GM21528 (cell line): Measurements from ENCODE around the gene LANCL3.
"Not testable (repeated sequence)": the region's sequence is repeated elsewhere in the genome, so short reads cannot be mapped to it uniquely, and the experiment has no call there.

Experiments
- ATAC-seq: cut with Tn5 transposase; IDR thresholded peaks from one replicate; pipeline ENCODE4 v1.9.1; 2021; ENCODE audit warnings: mild to moderate bottlenecking, moderate library complexity; ENCODE audit not compliant: unreplicated experiment, low FRiP score

The LANCL3 gene

GRCh38 chrX:37571426-37572107 is at the start of gene LANCL3:
Gene LANCL3 (plus strand): TSS chrX:37571661. CDS start chrX:37571871, 210 bp downstream.
- not testable (repeated sequence) for ATAC-seq

DNA sequence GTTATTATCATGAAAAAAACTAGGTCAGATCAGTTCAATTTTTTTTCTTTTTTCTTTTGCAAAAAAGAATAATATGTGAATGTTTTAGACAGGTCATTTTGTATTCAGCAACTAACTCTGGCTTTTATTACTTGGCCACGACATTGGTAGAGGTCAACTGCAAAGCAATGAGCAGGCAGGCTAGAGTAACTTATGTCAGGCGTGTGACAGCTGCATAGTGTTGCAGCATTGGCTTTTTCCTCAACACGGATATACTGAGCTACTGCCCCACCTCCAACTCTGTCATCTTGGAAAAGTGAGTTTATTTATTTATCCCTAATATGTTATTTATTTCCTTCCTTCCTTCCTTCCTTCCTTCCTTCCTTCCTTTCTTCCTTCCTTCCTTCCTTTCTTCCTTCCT is 47.8 kb upstream of the LANCL3 start:
- not testable (repeated sequence) for ATAC-seq

- ATAC-seq: no peak
These were observed 29.5 kb upstream of the LANCL3 start for GRCh38 chrX:37541991-37542390.

- no peak for ATAC-seq
These were observed 28.7 kb upstream of the LANCL3 start for GRCh38 chrX:37542791-37543190.

GRCh38 chrX:37543324-37543723 is 28.1 kb upstream of the LANCL3 start:
- no peak for ATAC-seq

DNA sequence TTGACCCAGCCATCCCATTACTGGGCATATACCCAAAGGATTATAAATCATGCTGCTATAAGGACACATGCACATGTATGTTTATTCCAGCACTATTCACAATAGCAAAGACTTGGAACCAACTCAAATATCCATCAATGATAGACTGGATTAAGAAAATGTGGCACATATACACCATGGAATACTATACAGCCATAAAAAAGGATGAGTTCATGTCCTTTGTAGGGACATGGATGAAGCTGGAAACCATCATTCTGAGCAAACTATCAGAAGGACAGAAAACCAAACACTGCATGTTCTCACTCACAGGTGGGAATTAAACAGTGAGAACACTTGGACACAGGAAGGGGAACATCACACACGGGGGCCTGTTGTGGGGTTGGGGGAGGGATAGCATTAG is 26.9 kb upstream of the LANCL3 start:
- ATAC-seq: not testable (repeated sequence)

- no peak for ATAC-seq
These were observed 26.4 kb upstream of the LANCL3 start for GRCh38 chrX:37545066-37545465.

- ATAC-seq: not testable (repeated sequence)
These were observed 21.8 kb upstream of the LANCL3 start for GRCh38 chrX:37549619-37550018.

GRCh38 chrX:37553476-37553875 is 18.0 kb upstream of the LANCL3 start:
- ATAC-seq: no peak

- ATAC-seq: not testable (repeated sequence)
These were observed 6.2 kb upstream of the LANCL3 start for GRCh38 chrX:37565254-37565653.

DNA sequence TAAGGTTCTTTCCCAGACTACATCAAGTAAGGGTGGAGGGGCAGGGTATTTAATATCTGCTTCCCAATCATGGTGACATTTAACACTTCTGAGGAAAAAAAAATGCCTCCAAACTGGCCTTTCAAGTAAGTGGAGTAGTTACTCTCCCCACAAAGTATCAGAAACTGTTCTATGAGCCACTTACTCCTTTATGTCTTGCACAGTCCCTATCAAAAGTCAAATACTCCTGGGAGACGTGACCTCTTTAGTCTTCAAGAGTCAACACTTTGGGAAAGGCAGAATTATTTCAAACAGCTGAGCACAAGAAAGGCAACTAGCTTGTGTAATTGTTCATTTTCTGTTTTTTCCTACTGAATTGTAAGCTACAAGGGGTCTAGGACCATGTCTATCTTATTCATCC is 1.1 kb upstream of the LANCL3 start:
- ATAC-seq: not testable (repeated sequence)

- not testable (repeated sequence) for ATAC-seq
These were observed 687 bp downstream of the LANCL3 start for GRCh38 chrX:37572108-37572587.

GRCh38 chrX:37573121-37573520 is 1.7 kb downstream of the LANCL3 start:
- not testable (repeated sequence) for ATAC-seq

DNA sequence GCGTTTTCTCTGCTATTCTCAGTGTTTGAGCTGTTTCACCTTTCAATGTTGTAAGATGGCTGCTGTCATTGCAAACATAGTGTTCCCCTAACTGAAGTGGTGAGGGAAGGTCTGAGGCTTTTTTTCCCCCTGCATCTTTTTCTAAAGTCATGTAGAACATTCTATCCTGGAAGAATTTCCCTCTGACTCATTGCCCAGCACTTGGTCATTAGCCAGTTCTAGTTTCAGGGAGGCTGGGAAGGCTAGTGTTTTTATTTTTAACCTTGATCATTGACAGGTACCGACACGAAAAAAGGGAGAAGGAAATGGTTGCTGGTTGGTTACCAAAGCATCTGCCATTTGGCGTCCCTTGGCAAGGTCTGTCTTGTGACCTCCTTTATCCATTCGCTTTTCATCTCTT is 6.6 kb downstream of the LANCL3 start:
- no peak for ATAC-seq

- ATAC-seq: no peak
These were observed 8.6 kb downstream of the LANCL3 start for GRCh38 chrX:37580080-37580479.

- not testable (repeated sequence) for ATAC-seq
These were observed 15.9 kb downstream of the LANCL3 start for GRCh38 chrX:37587337-37587736.

GRCh38 chrX:37590047-37590446 is 18.6 kb downstream of the LANCL3 start:
- ATAC-seq: no peak

GRCh38 chrX:37594755-37595382 is 23.4 kb downstream of the LANCL3 start:
- no peak for ATAC-seq

GRCh38 chrX:37599729-37600128 is 28.3 kb downstream of the LANCL3 start:
- no peak for ATAC-seq

- ATAC-seq: no peak
These were observed 32.5 kb downstream of the LANCL3 start for GRCh38 chrX:37603938-37604409.

DNA sequence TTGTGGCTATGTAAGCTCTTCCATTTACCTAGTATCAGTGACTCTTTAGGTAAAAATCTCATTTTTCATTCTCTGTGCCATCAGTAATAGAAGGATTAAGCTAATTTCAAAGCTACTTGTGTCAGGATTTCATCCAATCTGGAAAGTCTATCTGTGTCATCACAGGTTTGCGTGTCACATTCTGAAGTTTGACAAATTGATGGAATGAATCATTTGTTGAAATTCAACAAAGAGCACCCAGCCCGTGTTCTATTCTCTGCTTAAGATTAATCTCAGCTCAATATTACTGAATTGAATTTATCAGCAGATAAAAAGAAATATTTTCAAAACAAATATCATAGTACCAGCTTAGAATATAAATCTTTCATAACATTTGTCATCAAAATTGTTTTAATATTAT is 35.8 kb downstream of the LANCL3 start:
- ATAC-seq: no peak

DNA sequence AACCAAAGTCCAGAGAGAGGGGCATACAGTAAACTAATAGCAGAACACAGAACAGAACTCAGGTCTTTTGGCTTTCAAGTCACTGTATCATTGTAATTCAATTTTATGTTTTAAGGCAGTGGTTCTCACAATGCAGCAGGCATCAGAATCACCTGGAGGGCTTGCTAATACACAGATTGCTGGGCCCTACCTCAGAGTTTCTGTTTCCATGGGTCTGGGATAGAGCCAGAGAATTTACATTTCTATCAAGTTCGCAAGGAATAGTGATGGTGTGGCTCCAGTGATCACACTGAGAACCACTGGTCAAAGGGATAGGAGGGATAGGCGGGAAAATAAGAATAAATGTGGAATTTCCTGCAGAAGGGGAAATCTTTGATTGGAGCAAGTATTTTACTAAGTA is 36.7 kb downstream of the LANCL3 start:
- ATAC-seq: no peak
